Common myeloid progenitor, CD34-positive (primary cell): ENCODE results near the gene TRIM65.
A peak's percentile ranks its signal among the peaks of the same experiment; 100 is the strongest.
"Not testable (repeated sequence)": the region's sequence is repeated elsewhere in the genome, so short reads cannot be mapped to it uniquely, and the experiment has no call there.

Source experiments
- CTCF ChIA-PET: fragments of 350-600 bp; sonication (Branson Sonifier 250); formaldehyde crosslinking; loops from one replicate; lab custom pipeline; 2021; ENCODE audit warnings: antibody characterized with exemption; lab: Charles Lee
- POLR2A ChIA-PET: fragments of 350-600 bp; sonication (Branson Sonifier 250); formaldehyde crosslinking; loops from one replicate; lab custom pipeline; 2021; ENCODE audit warnings: antibody characterized with exemption; lab: Charles Lee
- DNase-seq, 3 donors: peaks; one replicate each; pipeline versions ENCODE4 v3.0.0 to v3.0.0-alpha.2; 2013
- H3K27ac ChIP-seq, 2 experiments: 1 replicate in 1 of 2; 2 replicates in 1 of 2; pipeline ENCODE4 v1.7.0; 2013; ENCODE audit warnings: inconsistent platforms in 2 of 2, low read length in 2 of 2, mild to moderate bottlenecking in 2 of 2, low read depth in 1 of 2, moderate library complexity in 1 of 2; ENCODE audit not compliant: severe bottlenecking in 2 of 2, insufficient read depth in 1 of 2, poor library complexity in 1 of 2
- H3K27me3 ChIP-seq, 5 experiments: replicated peaks in 2 of 5; 1 replicate in 3 of 5; 2 replicates in 2 of 5; pipeline versions ENCODE4 v1.6.1 to v1.7.0; 2013; ENCODE audit warnings: low read length in 4 of 5, mild to moderate bottlenecking in 2 of 5, moderate library complexity in 2 of 5, inconsistent platforms in 1 of 5; ENCODE audit not compliant: insufficient read depth in 5 of 5, control insufficient read depth in 4 of 5
- H3K36me3 ChIP-seq, 4 experiments: 1 replicate in 2 of 4; 2 replicates in 2 of 4; pipeline versions ENCODE4 v1.6.1 to v1.7.0; 2013; ENCODE audit warnings: low read length in 3 of 4, control low read depth in 1 of 4, mild to moderate bottlenecking in 1 of 4; ENCODE audit not compliant: control insufficient read depth in 4 of 4, insufficient read depth in 4 of 4
- H3K4me1 ChIP-seq, 4 experiments: 1 replicate in 3 of 4; 2 replicates in 1 of 4; pipeline versions ENCODE4 v1.6.1 to v1.7.1; 2013; ENCODE audit warnings: low read length in 3 of 4, mild to moderate bottlenecking in 3 of 4, control low read depth in 1 of 4, inconsistent platforms in 1 of 4, moderate library complexity in 1 of 4; ENCODE audit not compliant: control insufficient read depth in 4 of 4, insufficient read depth in 4 of 4; ENCODE audit errors: control extremely low read depth in 1 of 4
- H3K4me3 ChIP-seq, 7 experiments: 1 replicate in 4 of 7; 2 replicates in 3 of 7; pipeline versions ENCODE4 v1.5.1 to v1.7.0; 2013; ENCODE audit warnings: mild to moderate bottlenecking in 7 of 7, low read length in 6 of 7, moderate library complexity in 6 of 7, inconsistent platforms in 2 of 7, low read depth in 2 of 7, control low read depth in 1 of 7; ENCODE audit not compliant: insufficient read depth in 4 of 7, control insufficient read depth in 1 of 7; ENCODE audit errors: extremely low read depth in 1 of 7
- H3K9me3 ChIP-seq, 5 experiments: 1 replicate in 4 of 5; 2 replicates in 1 of 5; pipeline versions ENCODE4 v1.6.1 to v1.7.1; 2013; ENCODE audit warnings: low read length in 4 of 5, mild to moderate bottlenecking in 2 of 5, inconsistent platforms in 1 of 5, low read depth in 1 of 5, moderate library complexity in 1 of 5; ENCODE audit not compliant: control insufficient read depth in 4 of 5, insufficient read depth in 2 of 5; ENCODE audit errors: control extremely low read depth in 1 of 5
- WGBS: methylation state at CpG from one replicate; pipeline ENCODE4 v1.1.5; 2013; ENCODE audit not compliant: insufficient coverage; 5-methylcytosine and 5-hydroxymethylcytosine counted together

TRIM65 gene

GRCh38 chr17:75864448-75864871, 32.3 kb downstream of the TRIM65 start:
- ChIA-PET CTCF (interaction anchor here (1.2 to 12.6 kb wide), 4 partner anchors 9 to 31 kb away, joined by 5 to 214 read pairs (median 6); partner anchors contain the start of gene TRIM47), POLR2A (interaction anchor here (0.7 kb wide), 3 partner anchors 12 to 37 kb away, joined by 3 to 4 read pairs (median 3); no protein-coding TSS in a partner anchor)
- Histone ChIP-seq H3K4me1 (peaks cover 7 to 36% (median 26%) of the 10 kb centered on the region in 4 experiments), H3K4me3 (peak overlapping the region in 3 of 7 experiments; percentile 13 to 38 (median 19)), H3K36me3 (no peaks in the 10 kb centered on the region), H3K27me3 (no peaks in the 10 kb centered on the region), H3K27ac (peak overlapping the region in 1 of 2 experiments; percentile 73), H3K9me3 (no peaks in the 10 kb centered on the region)
- DNase-seq, result peak; percentile 73 to 91 (median 90)
- 0% methylated on average over 4 of the region's 8 CpGs for WGBS

- H3K27ac ChIP-seq, result no peak overlapping the region
- H3K9me3 ChIP-seq, result no peaks in the 10 kb centered on the region
- ChIA-PET POLR2A (no interaction called here), CTCF (interaction anchor here (1.1 to 12.6 kb wide), 6 partner anchors 15 to 88 kb away, joined by 3 to 214 read pairs (median 6); partner anchors contain the start of genes TRIM47 and UNC13D)
- H3K27me3 ChIP-seq, result no peaks in the 10 kb centered on the region
- H3K4me1 ChIP-seq, result peaks cover 15 to 60% (median 47%) of the 10 kb centered on the region in 4 experiments
- WGBS, result 94% methylated on average over 6 of the region's 9 CpGs
- H3K4me3 ChIP-seq, result no peak overlapping the region
- no peak for DNase-seq
- H3K36me3 ChIP-seq, result no peaks in the 10 kb centered on the region
Measured at GRCh38 chr17:75861927-75862317, 34.8 kb downstream of the TRIM65 start.

- Histone ChIP-seq H3K27ac (peak overlapping the region in 1 of 2 experiments; percentile 79), H3K4me1 (peaks cover 21 to 63% (median 50%) of the 10 kb centered on the region in 4 experiments)
- not testable (repeated sequence) for H3K9me3 ChIP-seq, DNase-seq, H3K4me3 ChIP-seq, H3K36me3 ChIP-seq, H3K27me3 ChIP-seq
- ChIA-PET CTCF (interaction anchor here (1.0 to 12.6 kb wide), 7 partner anchors 8 to 94 kb away, joined by 3 to 214 read pairs (median 5); partner anchors contain the start of genes GALK1, TRIM47 and UNC13D), POLR2A (interaction anchor here (1.0 kb wide), 1 partner anchor 19 kb away, joined by 4 read pairs; the partner anchor contains the start of gene TRIM47)
- 98% methylated on average over 8 of the region's 10 CpGs for WGBS
Measured at GRCh38 chr17:75859358-75859757, 37.4 kb downstream of the TRIM65 start.

GRCh38 chr17:75856062-75856756, 40.5 kb downstream of the TRIM65 start:
- POLR2A ChIA-PET, result interaction anchor here (0.9 to 3.4 kb wide), 7 partner anchors 12 to 76 kb away, joined by 3 to 35 read pairs (median 6); partner anchors contain the start of genes TRIM65 and UNC13D
- 1% methylated on average over 21 of the region's 24 CpGs for WGBS
- Histone ChIP-seq H3K4me1 (peaks cover 22 to 62% (median 48%) of the 10 kb centered on the region in 4 experiments), H3K36me3 (peaks cover 0 to 11% (median 2%) of the 10 kb centered on the region in 4 experiments), H3K27ac (peak overlapping the region; percentile 46 to 90), H3K4me3 (peak overlapping the region; percentile 53 to 97 (median 83)), H3K27me3 (no peaks in the 10 kb centered on the region), H3K9me3 (no peaks in the 10 kb centered on the region)
- CTCF ChIA-PET, result interaction anchor here (0.9 to 12.6 kb wide), 12 partner anchors 8 to 103 kb away, joined by 3 to 214 read pairs (median 4); partner anchors contain the start of genes TRIM47 and UNC13D
- DNase-seq, result peak in 2 of 3 donors; percentile 59 to 68

- CTCF ChIA-PET, result interaction anchor here (0.9 to 12.6 kb wide), 18 partner anchors 8 to 102 kb away, joined by 3 to 214 read pairs (median 4); partner anchors contain the start of genes TRIM47, TRIM65 and UNC13D
- WGBS, result 0% methylated on average over 44 of the region's 58 CpGs
- peak; percentile 100 for DNase-seq
- no peaks in the 10 kb centered on the region for H3K27me3 ChIP-seq
- H3K4me1 ChIP-seq, result peaks cover 22 to 60% (median 45%) of the 10 kb centered on the region in 4 experiments
- peaks cover 0 to 18% (median 8%) of the 10 kb centered on the region in 4 experiments for H3K36me3 ChIP-seq
- POLR2A ChIA-PET, result interaction anchor here (0.7 to 3.4 kb wide), 9 partner anchors 11 to 76 kb away, joined by 3 to 35 read pairs (median 6); partner anchors contain the start of genes TRIM65 and UNC13D
- H3K9me3 ChIP-seq, result no peaks in the 10 kb centered on the region
- H3K27ac ChIP-seq, result peak within 1 kb of the TSS; percentile 58 to 90
- H3K4me3 ChIP-seq, result peak within 1 kb of the TSS; percentile 53 to 97 (median 83)
Measured at GRCh38 chr17:75855310-75856061, 41.3 kb downstream of the TRIM65 start, which contains the start of gene WBP2. TSS of gene WBP2 (minus strand) at chr17:75855335. CDS start at chr17:75855297, 38 bp downstream.

- Histone ChIP-seq H3K9me3 (no peaks in the 10 kb centered on the region), H3K27me3 (no peaks in the 10 kb centered on the region), H3K27ac (peak overlapping the region; percentile 58 to 90), H3K4me3 (peak overlapping the region in 6 of 7 experiments; percentile 74 to 97 (median 84)), H3K36me3 (peaks cover 0 to 19% (median 9%) of the 10 kb centered on the region in 4 experiments), H3K4me1 (peaks cover 22 to 58% (median 43%) of the 10 kb centered on the region in 4 experiments)
- ChIA-PET POLR2A (interaction anchor here (0.7 to 3.4 kb wide), 10 partner anchors 10 to 79 kb away, joined by 3 to 35 read pairs (median 6); partner anchors contain the start of genes TRIM65 and UNC13D), CTCF (interaction anchor here (0.8 to 12.6 kb wide), 18 partner anchors 8 to 102 kb away, joined by 3 to 214 read pairs (median 4); partner anchors contain the start of genes TRIM47, TRIM65 and UNC13D)
- 0% methylated on average over 13 of the region's 19 CpGs for WGBS
- DNase-seq, result no peak
Measured at GRCh38 chr17:75854881-75855309, 41.9 kb downstream of the TRIM65 start.
